Endothelial cell of umbilical vein (primary cell): ENCODE data around the gene XRCC4.

Source experiments
- EZH2 ChIP-seq: IDR thresholded peaks from 2 replicates; pipeline ENCODE4 v1.6.1; 2012; ENCODE audit warnings: borderline replicate concordance, low read depth, mild to moderate bottlenecking, moderate library complexity, low read length, inconsistent platforms; ENCODE audit not compliant: severe bottlenecking
- MYC ChIP-seq: IDR thresholded peaks from one replicate; pipeline ENCODE4 v1.6.1; 2011; ENCODE audit warnings: mild to moderate bottlenecking, low read depth, low read length
- POLR2A ChIP-seq: IDR thresholded peaks from 2 replicates; pipeline ENCODE4 v1.6.1; 2012; ENCODE audit warnings: low read depth, mild to moderate bottlenecking, control low read depth, low read length
- TF ChIP-seq, protein P1 (sequence below), 2 donors: IDR thresholded peaks; 1 replicate in 1 of 2; 2 replicates in 1 of 2; pipeline ENCODE4 v1.5.1; 2011; ENCODE audit warnings: low read length in 2 of 2, mild to moderate bottlenecking in 2 of 2, moderate library complexity in 2 of 2, control low read depth in 1 of 2, inconsistent platforms in 1 of 2, low read depth in 1 of 2; ENCODE audit not compliant: insufficient read depth in 1 of 2; ENCODE audit errors: extremely low read depth in 1 of 2

GRCh38 chr5:83162601-83163000, 85.3 kb downstream of the XRCC4 start:
- TF ChIP-seq POLR2A (no peak), MYC (no peak), EZH2 (no peak)
- TF ChIP-seq, protein P1, sequence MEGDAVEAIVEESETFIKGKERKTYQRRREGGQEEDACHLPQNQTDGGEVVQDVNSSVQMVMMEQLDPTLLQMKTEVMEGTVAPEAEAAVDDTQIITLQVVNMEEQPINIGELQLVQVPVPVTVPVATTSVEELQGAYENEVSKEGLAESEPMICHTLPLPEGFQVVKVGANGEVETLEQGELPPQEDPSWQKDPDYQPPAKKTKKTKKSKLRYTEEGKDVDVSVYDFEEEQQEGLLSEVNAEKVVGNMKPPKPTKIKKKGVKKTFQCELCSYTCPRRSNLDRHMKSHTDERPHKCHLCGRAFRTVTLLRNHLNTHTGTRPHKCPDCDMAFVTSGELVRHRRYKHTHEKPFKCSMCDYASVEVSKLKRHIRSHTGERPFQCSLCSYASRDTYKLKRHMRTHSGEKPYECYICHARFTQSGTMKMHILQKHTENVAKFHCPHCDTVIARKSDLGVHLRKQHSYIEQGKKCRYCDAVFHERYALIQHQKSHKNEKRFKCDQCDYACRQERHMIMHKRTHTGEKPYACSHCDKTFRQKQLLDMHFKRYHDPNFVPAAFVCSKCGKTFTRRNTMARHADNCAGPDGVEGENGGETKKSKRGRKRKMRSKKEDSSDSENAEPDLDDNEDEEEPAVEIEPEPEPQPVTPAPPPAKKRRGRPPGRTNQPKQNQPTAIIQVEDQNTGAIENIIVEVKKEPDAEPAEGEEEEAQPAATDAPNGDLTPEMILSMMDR (IDR thresholded peaks at IDR 0.05; ENCODE audit: extremely low read depth in 1 of 2, insufficient read depth in 1 of 2, low read depth in 1 of 2, low read length in 2 of 2): no peak
